AG09309 (cell line): ENCODE measurements around the gene RBFOX2.

Experiments used
- DNase-seq: peaks from one replicate; pipeline ENCODE4 v3.0.0-alpha.2; 2010; ENCODE audit warnings: low read depth
- H3K4me3 ChIP-seq: 2 replicates; pipeline ENCODE4 v1.5.1; 2011; ENCODE audit warnings: mild to moderate bottlenecking, low read depth, low read length, moderate library complexity; ENCODE audit not compliant: control insufficient read depth
- TF ChIP-seq, protein P1 (sequence below): IDR thresholded peaks from 2 replicates; pipeline ENCODE4 v1.5.1; 2011; ENCODE audit warnings: mild to moderate bottlenecking, low read depth, low read length, inconsistent platforms; ENCODE audit not compliant: insufficient read depth, control insufficient read depth; ENCODE audit errors: missing control alignments

RBFOX2 gene

DNA sequence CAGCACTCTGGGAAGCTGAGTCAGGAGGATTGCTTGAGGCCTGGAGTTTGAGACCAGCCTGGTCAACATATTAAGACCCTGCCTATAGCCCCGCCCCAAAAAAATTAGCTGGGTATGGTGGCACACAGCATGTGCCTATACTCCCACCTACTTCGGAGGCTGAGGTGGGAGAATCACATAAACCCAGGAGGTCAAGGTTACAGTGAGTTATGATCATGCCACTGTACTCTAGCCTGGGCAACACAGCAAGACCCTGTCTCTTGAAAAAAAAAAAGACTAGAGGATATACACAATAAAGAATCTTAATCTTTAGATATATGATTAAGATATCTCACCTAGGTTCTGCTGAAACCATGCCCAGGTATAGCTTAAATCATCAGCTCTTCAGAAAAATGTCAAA is 174.3 kb downstream of the RBFOX2 start:
- no peak overlapping the region for H3K4me3 ChIP-seq
- DNase-seq, result no peak
- TF ChIP-seq, protein P1, sequence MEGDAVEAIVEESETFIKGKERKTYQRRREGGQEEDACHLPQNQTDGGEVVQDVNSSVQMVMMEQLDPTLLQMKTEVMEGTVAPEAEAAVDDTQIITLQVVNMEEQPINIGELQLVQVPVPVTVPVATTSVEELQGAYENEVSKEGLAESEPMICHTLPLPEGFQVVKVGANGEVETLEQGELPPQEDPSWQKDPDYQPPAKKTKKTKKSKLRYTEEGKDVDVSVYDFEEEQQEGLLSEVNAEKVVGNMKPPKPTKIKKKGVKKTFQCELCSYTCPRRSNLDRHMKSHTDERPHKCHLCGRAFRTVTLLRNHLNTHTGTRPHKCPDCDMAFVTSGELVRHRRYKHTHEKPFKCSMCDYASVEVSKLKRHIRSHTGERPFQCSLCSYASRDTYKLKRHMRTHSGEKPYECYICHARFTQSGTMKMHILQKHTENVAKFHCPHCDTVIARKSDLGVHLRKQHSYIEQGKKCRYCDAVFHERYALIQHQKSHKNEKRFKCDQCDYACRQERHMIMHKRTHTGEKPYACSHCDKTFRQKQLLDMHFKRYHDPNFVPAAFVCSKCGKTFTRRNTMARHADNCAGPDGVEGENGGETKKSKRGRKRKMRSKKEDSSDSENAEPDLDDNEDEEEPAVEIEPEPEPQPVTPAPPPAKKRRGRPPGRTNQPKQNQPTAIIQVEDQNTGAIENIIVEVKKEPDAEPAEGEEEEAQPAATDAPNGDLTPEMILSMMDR, result no peak

GRCh38 chr22:35852076-35852475 is 176.5 kb downstream of the RBFOX2 start:
- no peak overlapping the region for H3K4me3 ChIP-seq
- TF ChIP-seq, protein P1, result no peak
- no peak for DNase-seq

GRCh38 chr22:35850831-35851230 is 177.8 kb downstream of the RBFOX2 start:
- no peak for DNase-seq
- TF ChIP-seq, protein P1, result no peak
- H3K4me3 ChIP-seq, result no peak overlapping the region

DNA sequence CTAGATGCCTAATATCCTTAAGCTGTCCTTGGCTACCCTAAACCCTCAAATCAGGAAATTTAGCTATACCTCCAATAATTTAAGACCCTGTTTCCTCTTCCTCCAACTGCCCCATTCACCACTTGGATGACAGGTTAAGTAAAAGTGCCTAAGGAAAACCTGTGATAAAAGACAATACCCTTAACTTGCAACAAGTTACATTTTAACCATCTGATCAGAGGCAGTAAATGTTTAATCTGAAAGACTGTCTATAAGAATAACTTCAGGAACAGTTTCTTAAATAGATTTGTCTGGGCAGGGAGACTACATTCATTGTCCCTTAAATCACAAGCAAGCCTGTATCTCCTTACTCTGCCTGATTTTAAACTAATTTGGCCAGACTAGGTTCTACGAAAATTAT is 181.8 kb downstream of the RBFOX2 start:
- TF ChIP-seq, protein P1, result no peak
- no peak overlapping the region for H3K4me3 ChIP-seq
- DNase-seq, result no peak

DNA sequence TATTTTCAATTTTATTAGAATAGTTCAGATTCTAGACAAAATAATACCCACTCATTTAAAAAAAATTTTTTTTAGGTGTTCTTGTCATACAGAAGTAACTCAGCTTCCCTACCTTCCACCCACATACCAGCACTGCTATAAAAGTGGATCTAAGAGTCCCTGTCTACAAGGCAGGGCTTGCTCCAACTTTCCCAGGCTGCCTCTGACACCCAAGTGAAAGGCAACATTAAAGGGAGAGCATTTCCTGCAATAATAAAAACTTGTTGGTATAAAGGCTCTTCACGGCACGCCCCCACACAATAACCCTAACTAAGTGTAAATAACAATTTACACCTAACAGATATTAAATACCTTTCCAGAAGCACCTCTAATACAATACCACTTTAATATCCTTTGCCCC is 183.7 kb downstream of the RBFOX2 start:
- H3K4me3 ChIP-seq, result no peak overlapping the region
- TF ChIP-seq, protein P1, result no peak
- DNase-seq, result no peak

DNA sequence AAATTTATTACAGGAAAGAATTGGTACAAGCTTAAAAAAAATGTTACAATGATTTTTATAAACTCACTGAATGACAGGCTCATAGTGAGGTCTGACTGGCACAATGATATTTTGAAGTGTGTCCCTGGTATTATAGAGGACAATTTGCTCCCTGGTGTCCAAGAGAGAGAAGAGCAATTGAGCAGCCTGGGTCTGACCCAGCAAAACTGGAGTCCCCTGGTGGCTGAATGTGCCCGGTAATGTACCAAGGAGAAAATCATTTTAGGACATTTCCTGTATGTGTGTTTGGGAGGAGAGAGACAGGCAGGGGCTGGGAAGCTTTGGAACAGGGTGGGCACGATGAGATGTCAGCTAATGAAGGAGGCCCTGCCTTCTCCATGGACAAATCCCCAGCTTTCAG is 185.7 kb downstream of the RBFOX2 start:
- no peak for DNase-seq

More for the DNA sequence above, 185.7 kb downstream of the RBFOX2 start:
- TF ChIP-seq, protein P1, result peak; percentile 62
- no peak overlapping the region for H3K4me3 ChIP-seq
